ENCODE data around the gene MYRIP.
"Not testable (repeated sequence)": the region's sequence is repeated elsewhere in the genome, so short reads cannot be mapped to it uniquely, and the experiment has no call there.

Gene MYRIP

GRCh38 chr3:40247714-40248454 lies 438.5 kb downstream of the MYRIP start:
- DNase-seq, result no peak

- DNase-seq, result no peak
These were observed 439.2 kb downstream of the MYRIP start for GRCh38 chr3:40248591-40248990.

GRCh38 chr3:40249168-40249567 lies 439.8 kb downstream of the MYRIP start:
- no peak for DNase-seq

GRCh38 chr3:40254491-40254890 lies 445.1 kb downstream of the MYRIP start:
- no peak for DNase-seq

GRCh38 chr3:40254891-40255290 lies 445.5 kb downstream of the MYRIP start:
- DNase-seq, result no peak

GRCh38 chr3:40255532-40255931 lies 446.1 kb downstream of the MYRIP start:
- DNase-seq, result no peak

GRCh38 chr3:40258064-40258463 lies 448.7 kb downstream of the MYRIP start:
- no peak for DNase-seq

- peak in 1 of 2 experiments; percentile 13 for DNase-seq
These were observed 449.1 kb downstream of the MYRIP start for GRCh38 chr3:40258555-40258954.

- no peak for DNase-seq
These were observed 452.9 kb downstream of the MYRIP start for GRCh38 chr3:40262331-40262730.

GRCh38 chr3:40264451-40264850 lies 455.0 kb downstream of the MYRIP start:
- DNase-seq, result no peak

GRCh38 chr3:40265181-40265580 lies 455.8 kb downstream of the MYRIP start:
- no peak for DNase-seq

GRCh38 chr3:40267937-40268724 lies 458.7 kb downstream of the MYRIP start:
- DNase-seq, result no peak

GRCh38 chr3:40268802-40269524 lies 459.6 kb downstream of the MYRIP start:
- no peak for DNase-seq

- DNase-seq, result no peak
These were observed 469.4 kb downstream of the MYRIP start for GRCh38 chr3:40278791-40279190.

GRCh38 chr3:40281995-40282394 lies 472.6 kb downstream of the MYRIP start:
- DNase-seq, result no peak

GRCh38 chr3:40283057-40283456 lies 473.6 kb downstream of the MYRIP start:
- not testable (repeated sequence) for DNase-seq

GRCh38 chr3:40287248-40287647 lies 477.8 kb downstream of the MYRIP start:
- no peak for DNase-seq

- no peak for DNase-seq
These were observed 481.0 kb downstream of the MYRIP start for GRCh38 chr3:40290396-40290795.

- no peak for DNase-seq
These were observed 482.1 kb downstream of the MYRIP start for GRCh38 chr3:40291471-40291870.

- no peak for DNase-seq
These were observed 483.4 kb downstream of the MYRIP start for GRCh38 chr3:40292637-40293349.

GRCh38 chr3:40294434-40294833 lies 485.0 kb downstream of the MYRIP start:
- no peak for DNase-seq

GRCh38 chr3:40298075-40298474 lies 488.7 kb downstream of the MYRIP start:
- DNase-seq, result no peak

- DNase-seq, result no peak
These were observed 489.8 kb downstream of the MYRIP start for GRCh38 chr3:40299130-40299720.
